AG09309 (cell line): ENCODE measurements around the gene WSCD2.

ENCODE experiments used
- DNase-seq: peaks from one replicate; pipeline ENCODE4 v3.0.0-alpha.2; 2010; ENCODE audit warnings: low read depth
- H3K4me3 ChIP-seq: 2 replicates; pipeline ENCODE4 v1.5.1; 2011; ENCODE audit warnings: mild to moderate bottlenecking, low read depth, low read length, moderate library complexity; ENCODE audit not compliant: control insufficient read depth
- TF ChIP-seq, protein P1 (sequence below): IDR thresholded peaks from 2 replicates; pipeline ENCODE4 v1.5.1; 2011; ENCODE audit warnings: mild to moderate bottlenecking, low read depth, low read length, inconsistent platforms; ENCODE audit not compliant: insufficient read depth, control insufficient read depth; ENCODE audit errors: missing control alignments

Gene WSCD2

GRCh38 chr12:108167974-108168373 lies 38.9 kb downstream of the WSCD2 start:
- H3K4me3 ChIP-seq = no peak overlapping the region
- TF ChIP-seq, protein P1, sequence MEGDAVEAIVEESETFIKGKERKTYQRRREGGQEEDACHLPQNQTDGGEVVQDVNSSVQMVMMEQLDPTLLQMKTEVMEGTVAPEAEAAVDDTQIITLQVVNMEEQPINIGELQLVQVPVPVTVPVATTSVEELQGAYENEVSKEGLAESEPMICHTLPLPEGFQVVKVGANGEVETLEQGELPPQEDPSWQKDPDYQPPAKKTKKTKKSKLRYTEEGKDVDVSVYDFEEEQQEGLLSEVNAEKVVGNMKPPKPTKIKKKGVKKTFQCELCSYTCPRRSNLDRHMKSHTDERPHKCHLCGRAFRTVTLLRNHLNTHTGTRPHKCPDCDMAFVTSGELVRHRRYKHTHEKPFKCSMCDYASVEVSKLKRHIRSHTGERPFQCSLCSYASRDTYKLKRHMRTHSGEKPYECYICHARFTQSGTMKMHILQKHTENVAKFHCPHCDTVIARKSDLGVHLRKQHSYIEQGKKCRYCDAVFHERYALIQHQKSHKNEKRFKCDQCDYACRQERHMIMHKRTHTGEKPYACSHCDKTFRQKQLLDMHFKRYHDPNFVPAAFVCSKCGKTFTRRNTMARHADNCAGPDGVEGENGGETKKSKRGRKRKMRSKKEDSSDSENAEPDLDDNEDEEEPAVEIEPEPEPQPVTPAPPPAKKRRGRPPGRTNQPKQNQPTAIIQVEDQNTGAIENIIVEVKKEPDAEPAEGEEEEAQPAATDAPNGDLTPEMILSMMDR = no peak
- DNase-seq = no peak

DNA sequence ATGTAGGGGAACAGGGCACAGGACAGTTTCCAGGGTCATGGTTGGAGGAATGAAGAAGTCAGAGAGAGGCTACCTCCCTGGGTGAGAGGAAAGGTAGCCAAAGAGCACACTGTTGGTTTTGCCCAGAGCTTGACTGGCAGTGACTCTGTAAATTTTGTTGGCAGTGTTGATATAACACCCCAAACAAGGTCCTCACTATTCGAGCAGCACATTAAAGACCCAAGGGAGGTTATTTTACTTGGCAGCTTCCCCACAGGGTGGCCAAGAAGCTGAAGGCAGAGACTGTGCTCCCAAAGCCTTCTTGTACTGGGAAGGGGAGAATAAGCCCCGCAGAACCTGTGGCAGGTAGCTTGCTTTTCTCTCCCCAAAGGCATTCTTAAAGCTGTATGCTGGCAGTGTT lies 40.6 kb downstream of the WSCD2 start:
- H3K4me3 ChIP-seq = no peak overlapping the region
- TF ChIP-seq, protein P1 = no peak
- DNase-seq = no peak

- H3K4me3 ChIP-seq = no peak overlapping the region
- no peak for DNase-seq
- TF ChIP-seq, protein P1 = no peak
These were observed 41.1 kb downstream of the WSCD2 start for GRCh38 chr12:108170164-108170563.

DNA sequence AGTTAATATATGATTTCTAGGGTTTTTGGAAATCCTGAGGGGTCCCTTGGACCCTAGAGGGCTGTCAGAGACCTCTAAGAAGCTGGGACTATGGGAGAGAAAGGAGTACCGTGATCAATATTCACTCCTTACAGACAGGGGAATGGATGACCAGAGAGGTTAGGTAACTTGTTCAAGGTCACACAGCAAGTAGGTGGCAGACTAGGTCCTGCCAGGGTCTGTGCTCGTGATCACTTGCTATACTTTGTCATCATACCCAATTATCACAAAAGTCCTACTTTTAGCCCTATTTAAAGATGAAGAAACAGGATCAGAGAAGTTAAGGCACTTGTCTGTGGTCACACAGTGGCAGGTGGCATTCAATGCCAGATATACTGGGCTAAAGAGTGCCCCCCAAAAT lies 42.9 kb downstream of the WSCD2 start:
- H3K4me3 ChIP-seq = no peak overlapping the region
- no peak for DNase-seq
- TF ChIP-seq, protein P1 = no peak

DNA sequence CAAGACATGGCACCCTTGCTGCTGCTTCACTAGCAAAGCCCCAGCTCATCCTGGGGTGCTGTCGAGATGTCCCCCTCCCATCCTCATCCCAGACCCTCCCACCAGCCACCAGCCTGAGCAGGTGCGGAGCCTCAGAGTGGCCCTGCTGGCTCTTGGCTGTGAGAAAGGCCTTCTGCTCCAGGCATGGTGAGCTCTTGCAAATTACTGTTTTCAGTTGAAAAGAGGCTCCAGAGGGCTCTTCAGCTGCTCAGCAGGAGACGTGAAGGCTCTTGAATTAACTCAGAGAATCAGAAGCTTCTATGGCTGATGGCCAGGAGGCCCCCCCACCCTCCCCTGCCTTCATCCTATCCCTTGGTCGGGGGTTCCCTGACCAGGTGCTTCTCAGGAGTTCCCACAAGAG lies 44.1 kb downstream of the WSCD2 start:
- H3K4me3 ChIP-seq = no peak overlapping the region
- TF ChIP-seq, protein P1 = no peak
- no peak for DNase-seq

DNA sequence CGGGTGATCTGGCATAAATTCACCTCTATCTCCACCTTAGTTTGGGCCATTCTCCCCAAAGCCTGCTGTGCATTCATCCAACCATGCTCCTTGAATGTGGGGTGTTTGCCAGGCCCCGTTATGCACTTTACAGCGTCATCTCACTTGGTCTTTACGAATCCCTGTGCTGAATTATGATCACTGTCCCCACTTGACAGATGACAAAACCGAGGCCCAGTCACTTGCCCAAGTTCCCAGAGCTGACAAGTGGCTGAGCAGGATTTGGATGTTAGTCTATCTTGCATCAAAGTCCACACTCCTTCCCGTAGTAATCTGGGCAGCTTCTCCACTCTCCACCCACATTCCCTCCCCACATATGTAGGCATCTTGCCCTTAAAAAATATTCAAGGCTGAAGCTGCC lies 44.8 kb downstream of the WSCD2 start:
- DNase-seq = no peak
- H3K4me3 ChIP-seq = no peak overlapping the region
- TF ChIP-seq, protein P1 = no peak

GRCh38 chr12:108174641-108175040 lies 45.6 kb downstream of the WSCD2 start:
- TF ChIP-seq, protein P1 = no peak
- no peak for DNase-seq

More at GRCh38 chr12:108174641-108175040, 45.6 kb downstream of the WSCD2 start:
- no peak overlapping the region for H3K4me3 ChIP-seq
